ENCODE data around the gene CACNA1G.

DNA sequence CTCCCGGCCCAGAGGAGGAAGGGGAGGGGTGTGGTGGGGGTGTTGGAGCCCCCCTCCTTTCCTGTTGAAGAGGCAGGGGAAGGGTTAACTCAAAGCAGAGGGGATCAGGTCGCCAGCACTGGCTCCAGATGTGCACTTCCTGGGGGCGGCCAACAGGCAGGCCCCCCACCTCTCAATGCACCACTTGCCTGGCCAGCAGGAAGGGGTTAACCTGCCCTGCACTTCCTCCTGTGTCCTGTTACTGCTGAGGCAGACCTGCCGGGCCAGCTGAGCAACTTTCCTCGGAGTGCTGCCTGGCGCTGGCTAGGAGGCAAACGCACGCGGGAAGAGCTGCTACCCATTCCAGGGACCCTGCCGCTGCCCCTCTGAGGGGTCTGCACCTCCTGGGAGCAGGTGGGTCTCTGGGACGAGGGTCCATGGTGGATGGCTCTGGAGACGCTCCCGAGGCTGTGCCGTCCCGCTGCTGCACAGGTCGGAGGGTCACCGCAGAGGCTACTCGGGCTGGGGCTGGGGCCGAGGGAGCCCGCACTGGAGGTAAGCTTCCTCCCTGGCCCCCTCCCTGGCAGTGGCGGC is 28.0 kb upstream of the CACNA1G start, which contains the start of gene EPN3:
- TF ChIP-seq, protein P1, sequence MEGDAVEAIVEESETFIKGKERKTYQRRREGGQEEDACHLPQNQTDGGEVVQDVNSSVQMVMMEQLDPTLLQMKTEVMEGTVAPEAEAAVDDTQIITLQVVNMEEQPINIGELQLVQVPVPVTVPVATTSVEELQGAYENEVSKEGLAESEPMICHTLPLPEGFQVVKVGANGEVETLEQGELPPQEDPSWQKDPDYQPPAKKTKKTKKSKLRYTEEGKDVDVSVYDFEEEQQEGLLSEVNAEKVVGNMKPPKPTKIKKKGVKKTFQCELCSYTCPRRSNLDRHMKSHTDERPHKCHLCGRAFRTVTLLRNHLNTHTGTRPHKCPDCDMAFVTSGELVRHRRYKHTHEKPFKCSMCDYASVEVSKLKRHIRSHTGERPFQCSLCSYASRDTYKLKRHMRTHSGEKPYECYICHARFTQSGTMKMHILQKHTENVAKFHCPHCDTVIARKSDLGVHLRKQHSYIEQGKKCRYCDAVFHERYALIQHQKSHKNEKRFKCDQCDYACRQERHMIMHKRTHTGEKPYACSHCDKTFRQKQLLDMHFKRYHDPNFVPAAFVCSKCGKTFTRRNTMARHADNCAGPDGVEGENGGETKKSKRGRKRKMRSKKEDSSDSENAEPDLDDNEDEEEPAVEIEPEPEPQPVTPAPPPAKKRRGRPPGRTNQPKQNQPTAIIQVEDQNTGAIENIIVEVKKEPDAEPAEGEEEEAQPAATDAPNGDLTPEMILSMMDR (IDR thresholded peaks at IDR 0.05), result peak in 1 of 6 experiments; percentile 40
- TF ChIP-seq POLR2AphosphoS5 (IDR thresholded peaks at IDR 0.05), result no peak
